ENCODE results near the gene SUN1. TPM values are rescaled to one million over a fixed set of nuclear protein-coding genes. Genes with fewer than 3 reads are reported as not detected.

Gene SUN1
- total and polyA plus RNA-seq, 4 donors: 24.8 to 162 (median 40.1) TPM

DNA sequence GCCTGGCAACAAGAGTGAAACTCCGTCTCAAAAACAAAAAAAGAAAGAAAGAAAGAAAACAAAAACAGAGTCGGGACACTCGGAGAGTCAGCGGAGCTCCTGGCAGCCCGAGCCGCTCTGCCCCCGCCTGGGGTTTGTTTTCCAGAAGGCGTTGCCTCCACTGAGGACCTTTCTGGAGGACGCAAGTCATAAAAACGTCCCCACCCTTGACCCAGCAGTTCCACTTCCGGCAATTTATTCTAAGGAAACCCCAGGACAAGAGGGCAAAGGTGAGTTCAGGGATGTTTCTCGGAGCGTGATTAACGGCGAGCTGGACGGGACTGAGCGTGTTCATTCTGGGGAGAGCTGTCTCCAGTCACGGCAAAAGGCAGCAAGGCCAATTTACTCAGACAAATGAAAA is 27.0 kb upstream of the SUN1 start:
- no peak for DNase-seq (ENCODE audit: low spot score)
- WGBS: 67% methylated on average over 18 of the region's 18 CpGs
- no peak overlapping the region for H3K9ac ChIP-seq (ENCODE audit: low read depth in 1 of 2, low read length in 2 of 2)
- peak overlapping the region in 1 of 2 donors; percentile 20 for H3K27ac ChIP-seq (ENCODE audit: low read depth in 1 of 2, low read length in 2 of 2)
- no peaks in the 10 kb centered on the region for H3K36me3 ChIP-seq (ENCODE audit: control insufficient read depth in 4 of 4, insufficient read depth in 3 of 4, low read depth in 1 of 4, low read length in 3 of 4)
- H3K27me3 ChIP-seq (ENCODE audit: control insufficient read depth in 4 of 4, insufficient read depth in 4 of 4, low read length in 3 of 4): no peaks in the 10 kb centered on the region
- H3K4me1 ChIP-seq (ENCODE audit: control insufficient read depth in 4 of 4, insufficient read depth in 4 of 4, low read length in 3 of 4): no peaks in the 10 kb centered on the region
- no peak overlapping the region for H3K4me3 ChIP-seq (ENCODE audit: low read depth in 1 of 3, low read length in 3 of 3)
- TF ChIP-seq HNF4A (conservative IDR thresholded peaks at IDR 0.05): no peak
- peak in 1 of 2 donors; percentile 16 for TF ChIP-seq RAD21 (IDR thresholded peaks at IDR 0.05)
- TF ChIP-seq TAF1 (conservative IDR thresholded peaks at IDR 0.05): no peak
- TF ChIP-seq EGR1 (IDR thresholded peaks at IDR 0.05; ENCODE audit: low read depth in 2 of 2): no peak
- TF ChIP-seq SP1 (IDR thresholded peaks at IDR 0.05): peak; percentile 47
- peak; percentile 99 for TF ChIP-seq NR2F2 (IDR thresholded peaks at IDR 0.05)
- no peak for TF ChIP-seq JUND (IDR thresholded peaks at IDR 0.05)
- TF ChIP-seq, protein P1, sequence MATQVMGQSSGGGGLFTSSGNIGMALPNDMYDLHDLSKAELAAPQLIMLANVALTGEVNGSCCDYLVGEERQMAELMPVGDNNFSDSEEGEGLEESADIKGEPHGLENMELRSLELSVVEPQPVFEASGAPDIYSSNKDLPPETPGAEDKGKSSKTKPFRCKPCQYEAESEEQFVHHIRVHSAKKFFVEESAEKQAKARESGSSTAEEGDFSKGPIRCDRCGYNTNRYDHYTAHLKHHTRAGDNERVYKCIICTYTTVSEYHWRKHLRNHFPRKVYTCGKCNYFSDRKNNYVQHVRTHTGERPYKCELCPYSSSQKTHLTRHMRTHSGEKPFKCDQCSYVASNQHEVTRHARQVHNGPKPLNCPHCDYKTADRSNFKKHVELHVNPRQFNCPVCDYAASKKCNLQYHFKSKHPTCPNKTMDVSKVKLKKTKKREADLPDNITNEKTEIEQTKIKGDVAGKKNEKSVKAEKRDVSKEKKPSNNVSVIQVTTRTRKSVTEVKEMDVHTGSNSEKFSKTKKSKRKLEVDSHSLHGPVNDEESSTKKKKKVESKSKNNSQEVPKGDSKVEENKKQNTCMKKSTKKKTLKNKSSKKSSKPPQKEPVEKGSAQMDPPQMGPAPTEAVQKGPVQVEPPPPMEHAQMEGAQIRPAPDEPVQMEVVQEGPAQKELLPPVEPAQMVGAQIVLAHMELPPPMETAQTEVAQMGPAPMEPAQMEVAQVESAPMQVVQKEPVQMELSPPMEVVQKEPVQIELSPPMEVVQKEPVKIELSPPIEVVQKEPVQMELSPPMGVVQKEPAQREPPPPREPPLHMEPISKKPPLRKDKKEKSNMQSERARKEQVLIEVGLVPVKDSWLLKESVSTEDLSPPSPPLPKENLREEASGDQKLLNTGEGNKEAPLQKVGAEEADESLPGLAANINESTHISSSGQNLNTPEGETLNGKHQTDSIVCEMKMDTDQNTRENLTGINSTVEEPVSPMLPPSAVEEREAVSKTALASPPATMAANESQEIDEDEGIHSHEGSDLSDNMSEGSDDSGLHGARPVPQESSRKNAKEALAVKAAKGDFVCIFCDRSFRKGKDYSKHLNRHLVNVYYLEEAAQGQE (IDR thresholded peaks at IDR 0.05): no peak
- peak; percentile 42 to 49 for TF ChIP-seq RXRA (IDR thresholded peaks at IDR 0.05)
- no peaks in the 10 kb centered on the region for H3K9me3 ChIP-seq (ENCODE audit: control insufficient read depth in 4 of 4, low read length in 3 of 4)

DNA sequence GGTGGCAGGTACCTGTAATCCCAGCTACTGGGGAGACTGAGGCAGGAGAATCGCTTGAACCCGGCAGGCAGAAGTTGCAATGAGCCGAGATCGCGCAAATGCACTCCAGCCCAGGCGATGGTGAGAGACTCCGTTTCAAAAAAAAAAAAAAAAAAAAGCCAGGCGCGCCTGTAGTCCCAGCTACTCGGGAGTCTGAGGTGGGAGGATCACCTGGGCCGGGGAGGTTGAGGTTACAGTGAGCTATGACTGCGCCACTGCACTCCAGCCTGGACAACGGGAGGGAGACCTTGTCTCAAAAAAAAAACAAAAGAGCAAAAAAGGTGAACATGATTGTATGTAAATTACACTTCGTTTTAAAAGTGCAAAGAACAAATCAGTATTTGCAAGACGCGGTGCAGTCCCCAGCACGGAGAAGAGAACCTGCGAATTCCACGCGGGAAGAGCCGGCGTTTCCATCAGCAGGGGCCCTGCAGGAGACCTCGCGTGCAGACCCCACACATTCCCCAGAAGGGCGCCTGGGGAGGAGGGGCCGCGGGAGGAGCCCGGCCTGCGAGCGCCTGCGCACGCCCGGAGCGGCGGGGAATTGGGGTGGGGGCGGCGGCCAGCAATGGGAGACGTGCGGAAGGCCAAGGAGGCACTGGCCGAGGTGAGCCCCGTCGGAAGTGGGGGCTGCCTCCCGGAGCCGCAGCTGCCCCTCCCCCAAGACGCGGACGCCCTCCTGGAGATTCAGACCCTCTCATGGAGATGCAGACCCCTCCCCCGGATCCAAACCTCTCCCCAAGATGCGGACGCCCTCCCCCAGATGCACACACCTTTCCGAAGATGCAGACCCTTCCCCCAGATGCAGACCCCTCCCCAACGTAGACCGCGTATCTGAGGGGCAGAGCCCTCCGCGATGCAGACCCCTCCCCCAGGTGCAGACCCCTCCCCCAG is 16.7 kb upstream of the SUN1 start:
- 24% methylated on average over 56 of the region's 56 CpGs for WGBS
- Histone ChIP-seq H3K9me3 (ENCODE audit: control insufficient read depth in 4 of 4, low read length in 3 of 4) (no peaks in the 10 kb centered on the region), H3K4me1 (ENCODE audit: control insufficient read depth in 4 of 4, insufficient read depth in 4 of 4, low read length in 3 of 4) (peaks cover 10 to 50% (median 32%) of the 10 kb centered on the region in 4 donors), H3K27me3 (ENCODE audit: control insufficient read depth in 4 of 4, insufficient read depth in 4 of 4, low read length in 3 of 4) (no peaks in the 10 kb centered on the region), H3K27ac (ENCODE audit: low read depth in 1 of 2, low read length in 2 of 2) (peak overlapping the region; percentile 50 to 73), H3K9ac (ENCODE audit: low read depth in 1 of 2, low read length in 2 of 2) (no peak overlapping the region), H3K4me3 (ENCODE audit: low read depth in 1 of 3, low read length in 3 of 3) (peak overlapping the region in 1 of 3 donors; percentile 98), H3K36me3 (ENCODE audit: control insufficient read depth in 4 of 4, insufficient read depth in 3 of 4, low read depth in 1 of 4, low read length in 3 of 4) (no peaks in the 10 kb centered on the region)
- DNase-seq (ENCODE audit: low spot score): peak; percentile 41
- TF ChIP-seq SP1 (IDR thresholded peaks at IDR 0.05) (no peak), HNF4G (IDR thresholded peaks at IDR 0.05) (no peak), FOXA2 (IDR thresholded peaks at IDR 0.05) (no peak), FOXA1 (IDR thresholded peaks at IDR 0.05) (no peak)
- TF ChIP-seq, protein P2, sequence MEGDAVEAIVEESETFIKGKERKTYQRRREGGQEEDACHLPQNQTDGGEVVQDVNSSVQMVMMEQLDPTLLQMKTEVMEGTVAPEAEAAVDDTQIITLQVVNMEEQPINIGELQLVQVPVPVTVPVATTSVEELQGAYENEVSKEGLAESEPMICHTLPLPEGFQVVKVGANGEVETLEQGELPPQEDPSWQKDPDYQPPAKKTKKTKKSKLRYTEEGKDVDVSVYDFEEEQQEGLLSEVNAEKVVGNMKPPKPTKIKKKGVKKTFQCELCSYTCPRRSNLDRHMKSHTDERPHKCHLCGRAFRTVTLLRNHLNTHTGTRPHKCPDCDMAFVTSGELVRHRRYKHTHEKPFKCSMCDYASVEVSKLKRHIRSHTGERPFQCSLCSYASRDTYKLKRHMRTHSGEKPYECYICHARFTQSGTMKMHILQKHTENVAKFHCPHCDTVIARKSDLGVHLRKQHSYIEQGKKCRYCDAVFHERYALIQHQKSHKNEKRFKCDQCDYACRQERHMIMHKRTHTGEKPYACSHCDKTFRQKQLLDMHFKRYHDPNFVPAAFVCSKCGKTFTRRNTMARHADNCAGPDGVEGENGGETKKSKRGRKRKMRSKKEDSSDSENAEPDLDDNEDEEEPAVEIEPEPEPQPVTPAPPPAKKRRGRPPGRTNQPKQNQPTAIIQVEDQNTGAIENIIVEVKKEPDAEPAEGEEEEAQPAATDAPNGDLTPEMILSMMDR (IDR thresholded peaks at IDR 0.05; ENCODE audit: low read depth, low read length, missing input control): no peak
- TF ChIP-seq, protein P1 (IDR thresholded peaks at IDR 0.05): no peak
- TF ChIP-seq, protein P3, sequence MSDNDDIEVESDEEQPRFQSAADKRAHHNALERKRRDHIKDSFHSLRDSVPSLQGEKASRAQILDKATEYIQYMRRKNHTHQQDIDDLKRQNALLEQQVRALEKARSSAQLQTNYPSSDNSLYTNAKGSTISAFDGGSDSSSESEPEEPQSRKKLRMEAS (IDR thresholded peaks at IDR 0.05): no peak
